NT2/D1 (cell line): Measurements from ENCODE around the gene KTN1.

ENCODE experiments used
- SUZ12 ChIP-seq: IDR thresholded peaks from 2 replicates; pipeline ENCODE4 v1.6.1; 2011; ENCODE audit not compliant: insufficient read length, insufficient read depth; ENCODE audit errors: extremely low read depth
- ZNF274 ChIP-seq: IDR thresholded peaks from 2 replicates; pipeline ENCODE4 v1.6.1; 2011; ENCODE audit warnings: mild to moderate bottlenecking, low read depth, low read length

DNA sequence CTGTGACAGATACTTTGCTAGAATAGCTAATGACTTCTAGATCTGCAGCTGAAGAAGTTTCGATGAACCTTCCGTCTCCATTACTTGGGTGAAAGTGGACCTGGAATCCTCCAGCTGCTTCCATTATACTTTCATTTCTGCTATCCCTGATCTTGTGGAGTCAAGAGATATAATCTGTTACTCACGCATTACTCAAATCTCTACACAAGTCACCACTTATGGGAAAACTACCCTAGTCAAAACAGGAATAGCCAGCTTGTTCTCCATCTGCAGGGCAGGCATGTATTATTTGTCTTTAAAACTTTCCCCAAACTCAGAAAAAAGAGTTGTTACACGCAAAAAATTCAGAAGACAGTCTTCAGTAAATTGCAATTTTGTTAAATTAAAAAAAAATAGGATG lies 2.8 kb upstream of the KTN1 start:
- TF ChIP-seq SUZ12 = no peak
- TF ChIP-seq ZNF274 = no peak
